K562 (cell line): ENCODE measurements around the gene DOCK4.

ENCODE experiments used
- CBX5 ChIP-seq: IDR thresholded peaks from 2 replicates; pipeline ENCODE4 v1.6.1; 2014; ENCODE audit warnings: low read depth, borderline replicate concordance
- CHD2 ChIP-seq: IDR thresholded peaks from 2 replicates; pipeline ENCODE4 v1.6.1; 2011; ENCODE audit warnings: low read depth, low read length
- SMARCA4 ChIP-seq: fragments of 450-650 bp; IDR thresholded peaks from 2 replicates; pipeline ENCODE4 v1.6.1; 2016

DNA sequence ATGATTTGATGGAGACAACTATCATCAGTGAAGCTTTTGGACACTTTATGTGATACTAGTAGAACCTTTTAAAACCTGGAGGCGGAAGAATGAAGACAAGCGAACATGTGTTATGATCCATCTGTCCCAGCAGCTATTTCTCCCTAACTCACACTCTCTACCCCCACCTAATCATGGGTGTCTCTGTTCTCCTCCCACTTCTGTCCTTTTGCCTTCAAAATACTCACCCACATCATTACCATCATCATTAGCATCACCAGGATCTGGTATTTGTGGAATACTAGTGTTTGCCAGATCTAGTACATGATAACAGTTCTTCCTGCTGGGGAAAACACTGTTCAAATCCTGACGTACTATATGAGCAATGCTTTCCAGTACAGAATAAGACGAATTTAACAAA is 287.7 kb downstream of the DOCK4 start:
- no peak for TF ChIP-seq SMARCA4
- TF ChIP-seq CBX5 = no peak
- no peak for TF ChIP-seq CHD2
